ENCODE results near the gene FLT1. TPM values are rescaled to one million over a fixed set of nuclear protein-coding genes. Genes with fewer than 3 reads are reported as not detected.

Gene FLT1
- total RNA-seq, 2 donors from 2014 or later: 12.3 to 44.6 TPM

GRCh38 chr13:28440774-28441504, 54.0 kb downstream of the FLT1 start:
- no peak for DNase-seq (ENCODE audit: low spot score)
- no peaks in the 10 kb centered on the region for H3K9me3 ChIP-seq
- H3K27me3 ChIP-seq (replicated peaks; ENCODE audit: insufficient read depth): no peaks in the 10 kb centered on the region
- H3K36me3 ChIP-seq: no peaks in the 10 kb centered on the region
- TF ChIP-seq CTCF (IDR thresholded peaks at IDR 0.05): no peak
- no peak for ATAC-seq (ENCODE audit: insufficient number of reproducible peaks, low FRiP score, low read depth)
- H3K27ac ChIP-seq: no peak overlapping the region
- no peaks in the 10 kb centered on the region for H3K4me1 ChIP-seq (ENCODE audit: control insufficient read depth in 1 of 2, low read depth in 2 of 2)
- H3K4me3 ChIP-seq: no peak overlapping the region

- Histone ChIP-seq H3K4me1 (ENCODE audit: control insufficient read depth in 1 of 2, low read depth in 2 of 2) (no peaks in the 10 kb centered on the region), H3K9me3 (no peaks in the 10 kb centered on the region), H3K36me3 (no peaks in the 10 kb centered on the region), H3K27me3 (replicated peaks; ENCODE audit: insufficient read depth) (no peaks in the 10 kb centered on the region), H3K27ac (no peak overlapping the region), H3K4me3 (no peak overlapping the region)
- no peak for DNase-seq (ENCODE audit: low spot score)
- no peak for TF ChIP-seq CTCF (IDR thresholded peaks at IDR 0.05)
- ATAC-seq (ENCODE audit: insufficient number of reproducible peaks, low FRiP score, low read depth): no peak
Measured at GRCh38 chr13:28438598-28439334, 56.2 kb downstream of the FLT1 start.

- no peak for ATAC-seq (ENCODE audit: insufficient number of reproducible peaks, low FRiP score, low read depth)
- no peak for TF ChIP-seq CTCF (IDR thresholded peaks at IDR 0.05)
- no peaks in the 10 kb centered on the region for H3K9me3 ChIP-seq
- no peaks in the 10 kb centered on the region for H3K4me1 ChIP-seq (ENCODE audit: control insufficient read depth in 1 of 2, low read depth in 2 of 2)
- H3K36me3 ChIP-seq: no peaks in the 10 kb centered on the region
- no peak overlapping the region for H3K27ac ChIP-seq
- DNase-seq (ENCODE audit: low spot score): no peak
- no peak overlapping the region for H3K4me3 ChIP-seq
- H3K27me3 ChIP-seq (replicated peaks; ENCODE audit: insufficient read depth): no peaks in the 10 kb centered on the region
Measured at GRCh38 chr13:28438067-28438466, 56.9 kb downstream of the FLT1 start.

GRCh38 chr13:28435917-28436316, 59.0 kb downstream of the FLT1 start:
- Histone ChIP-seq H3K4me3 (no peak overlapping the region), H3K27ac (no peak overlapping the region), H3K9me3 (no peaks in the 10 kb centered on the region), H3K27me3 (replicated peaks; ENCODE audit: insufficient read depth) (no peaks in the 10 kb centered on the region), H3K36me3 (no peaks in the 10 kb centered on the region), H3K4me1 (ENCODE audit: control insufficient read depth in 1 of 2, low read depth in 2 of 2) (no peaks in the 10 kb centered on the region)
- DNase-seq (ENCODE audit: low spot score): no peak
- no peak for TF ChIP-seq CTCF (IDR thresholded peaks at IDR 0.05)
- ATAC-seq (ENCODE audit: insufficient number of reproducible peaks, low FRiP score, low read depth): no peak

GRCh38 chr13:28434926-28435325, 60.0 kb downstream of the FLT1 start:
- DNase-seq (ENCODE audit: low spot score) (no peak), ATAC-seq (ENCODE audit: insufficient number of reproducible peaks, low FRiP score, low read depth) (no peak)
- Histone ChIP-seq H3K4me3 (no peak overlapping the region), H3K27me3 (replicated peaks; ENCODE audit: insufficient read depth) (no peaks in the 10 kb centered on the region), H3K4me1 (ENCODE audit: control insufficient read depth in 1 of 2, low read depth in 2 of 2) (no peaks in the 10 kb centered on the region), H3K27ac (no peak overlapping the region), H3K36me3 (no peaks in the 10 kb centered on the region), H3K9me3 (no peaks in the 10 kb centered on the region)
- TF ChIP-seq CTCF (IDR thresholded peaks at IDR 0.05): no peak
